ENCODE data around the gene SLC2A2. TPM values are rescaled to one million over a fixed set of nuclear protein-coding genes. Genes with fewer than 3 reads are reported as not detected.

The SLC2A2 gene
- polyA plus RNA-seq, 1 donor from 2014 or later = not detected

GRCh38 chr3:170947018-170947769, 79.3 kb downstream of the SLC2A2 start:
- peaks cover 2% of the 10 kb centered on the region for H3K36me3 Mint-ChIP-seq
- H3K27ac Mint-ChIP-seq = no peak overlapping the region
- H3K27me3 Mint-ChIP-seq = peaks cover 2% of the 10 kb centered on the region
- no peak overlapping the region for H3K4me3 Mint-ChIP-seq
- H3K4me1 Mint-ChIP-seq = no peaks in the 10 kb centered on the region
- no peaks in the 10 kb centered on the region for H3K9me3 Mint-ChIP-seq

Other genes starting within 250 kb of the SLC2A2 start
- 86.6 TPM for gene RPL22L1, start 156.5 kb downstream of the SLC2A2 start, polyA plus RNA-seq
- gene EIF5A2, start 118.1 kb downstream of the SLC2A2 start, polyA plus RNA-seq = 5.9 TPM

Data from IgD-negative memory B cell (primary cell).